GM19468 (cell line): ENCODE data around the gene NUP35.
A peak's percentile ranks its signal among the peaks of the same experiment; 100 is the strongest.

ENCODE experiments used
- ATAC-seq: cut with Tn5 transposase; IDR thresholded peaks from one replicate; pipeline ENCODE4 v1.9.1; 2021; ENCODE audit warnings: mild to moderate bottlenecking, moderate library complexity, moderate number of reproducible peaks; ENCODE audit not compliant: unreplicated experiment; ENCODE audit errors: extremely low read depth

NUP35 gene

GRCh38 chr2:183124222-183124956, at the start of gene NUP35:
Gene NUP35 (plus strand): TSS chr2:183124443. CDS start chr2:183124458, 15 bp downstream.
- ATAC-seq: peak; percentile 79

- no peak for ATAC-seq
Observed at GRCh38 chr2:183078163-183078463, 46.1 kb upstream of the NUP35 start.

- ATAC-seq: peak; percentile 47
Observed at GRCh38 chr2:183078464-183079138, 45.6 kb upstream of the NUP35 start, which contains the start of gene DUSP19. Gene DUSP19 (plus strand): TSS chr2:183078747. CDS start chr2:183078934, 187 bp downstream.

- ATAC-seq: peak; percentile 6
Observed at GRCh38 chr2:183079139-183079775, 45.0 kb upstream of the NUP35 start.

GRCh38 chr2:183081911-183082310, 42.3 kb upstream of the NUP35 start:
- no peak for ATAC-seq

- ATAC-seq: no peak
Observed at GRCh38 chr2:183088061-183088460, 36.2 kb upstream of the NUP35 start.

- no peak for ATAC-seq
Observed at GRCh38 chr2:183089192-183089851, 34.9 kb upstream of the NUP35 start.

GRCh38 chr2:183091318-183091953, 32.8 kb upstream of the NUP35 start:
- no peak for ATAC-seq

GRCh38 chr2:183091954-183092345, 32.3 kb upstream of the NUP35 start:
- no peak for ATAC-seq

- peak; percentile 86 for ATAC-seq
Observed at GRCh38 chr2:183093857-183094657, 30.2 kb upstream of the NUP35 start.

- ATAC-seq: no peak
Observed at GRCh38 chr2:183105402-183106134, 18.7 kb upstream of the NUP35 start.

GRCh38 chr2:183112577-183112976, 11.7 kb upstream of the NUP35 start:
- ATAC-seq: no peak

GRCh38 chr2:183113630-183114029, 10.6 kb upstream of the NUP35 start:
- no peak for ATAC-seq

GRCh38 chr2:183117226-183117625, 7.0 kb upstream of the NUP35 start:
- ATAC-seq: no peak

- no peak for ATAC-seq
Observed at GRCh38 chr2:183123117-183123958, 905 bp upstream of the NUP35 start.

GRCh38 chr2:183123959-183124221, 353 bp upstream of the NUP35 start:
- ATAC-seq: no peak

GRCh38 chr2:183124957-183125255, 663 bp downstream of the NUP35 start:
- ATAC-seq: no peak

GRCh38 chr2:183125659-183126341, 1.6 kb downstream of the NUP35 start:
- no peak for ATAC-seq
